SJCRH30 (cell line): ENCODE results near the gene ANAPC10. TPM values are rescaled to one million over a fixed set of nuclear protein-coding genes. Genes with fewer than 3 reads are reported as not detected.

Experiments used
- DNase-seq, 2 experiments: peaks; one replicate each; pipeline ENCODE4 v3.0.0-alpha.2; 2015 to 2020
- H3K27ac ChIP-seq: fragments of 250-450 bp; sonication (Bioruptor Pico); 2 replicates; pipeline ENCODE4 v1.5.1; 2020; ENCODE audit warnings: mild to moderate bottlenecking, moderate library complexity
- H3K27me3 ChIP-seq: fragments of 250-450 bp; sonication (Bioruptor Pico); 2 replicates; pipeline ENCODE4 v1.5.1; 2020; ENCODE audit warnings: mild to moderate bottlenecking, moderate library complexity
- H3K36me3 ChIP-seq: fragments of 250-450 bp; sonication (Bioruptor Pico); 2 replicates; pipeline ENCODE4 v1.5.1; 2020; ENCODE audit warnings: mild to moderate bottlenecking, moderate library complexity
- H3K4me1 ChIP-seq: fragments of 250-450 bp; sonication (Bioruptor Pico); 2 replicates; pipeline ENCODE4 v1.5.1; 2020; ENCODE audit warnings: mild to moderate bottlenecking, moderate library complexity
- H3K4me3 ChIP-seq: fragments of 250-450 bp; sonication (Bioruptor Pico); 2 replicates; pipeline ENCODE4 v1.5.1; 2020; ENCODE audit warnings: mild to moderate bottlenecking, moderate library complexity
- H3K9me3 ChIP-seq: fragments of 250-450 bp; sonication (Bioruptor Pico); replicated peaks from 2 replicates; pipeline ENCODE4 v1.5.1; 2020; ENCODE audit warnings: mild to moderate bottlenecking, moderate library complexity
- total RNA-seq: library from RNA; depleted of rRNA; stranded (reverse); fragments of >200 nt; shearing (Covaris generic); gene quantifications from 2 replicates; pipeline ENCODE4 v1.2.3, GENCODE V29; 2014; rRNA removed

The ANAPC10 gene
- total RNA-seq, 1 experiment from 2014 or later: 29.3 TPM

- H3K9me3 ChIP-seq: no peaks in the 10 kb centered on the region
- no peaks in the 10 kb centered on the region for H3K36me3 ChIP-seq
- H3K4me3 ChIP-seq: peak overlapping the region; percentile 25
- H3K4me1 ChIP-seq: peaks cover 15% of the 10 kb centered on the region
- no peak for DNase-seq
- peak overlapping the region; percentile 53 for H3K27ac ChIP-seq
- no peaks in the 10 kb centered on the region for H3K27me3 ChIP-seq
These were observed 149.6 kb downstream of the ANAPC10 start for GRCh38 chr4:144948421-144948820.

GRCh38 chr4:144948009-144948408, 150.0 kb downstream of the ANAPC10 start:
- DNase-seq: peak; percentile 71 to 77
- peak overlapping the region; percentile 53 for H3K27ac ChIP-seq

More at GRCh38 chr4:144948009-144948408, 150.0 kb downstream of the ANAPC10 start:
- peak overlapping the region; percentile 25 for H3K4me3 ChIP-seq
- H3K27me3 ChIP-seq: no peaks in the 10 kb centered on the region
- no peaks in the 10 kb centered on the region for H3K9me3 ChIP-seq
- H3K36me3 ChIP-seq: no peaks in the 10 kb centered on the region
- peaks cover 15% of the 10 kb centered on the region for H3K4me1 ChIP-seq

Other genes with a start within 250 kb of the ANAPC10 start
- 140 and 179 TPM in 2 replicates for gene ABCE1, start 115 bp upstream of the ANAPC10 start, total RNA-seq
- gene OTUD4, start 82.4 kb upstream of the ANAPC10 start, total RNA-seq: 23.8 and 30.8 TPM in 2 replicates